OCI-LY3 (cell line): ENCODE data around the gene NPEPPS.

Experiments used
- H2AFZ ChIP-seq: fragments of 200-600, 300-600 bp; shearing (Covaris generic); 2 replicates; pipeline ENCODE4 v1.6.0; 2014; ENCODE audit warnings: antibody characterized with exemption, low read depth, low read length
- H3K27ac ChIP-seq: fragments of 200-600, 300-600 bp; sonication (generic); 2 replicates; pipeline ENCODE4 v1.5.1; 2014; ENCODE audit warnings: mild to moderate bottlenecking, low read length, moderate library complexity, mixed read lengths
- H3K27me3 ChIP-seq: fragments of 200-600, 300-600 bp; sonication (generic); 2 replicates; pipeline ENCODE4 v1.6.1; 2014; ENCODE audit warnings: low read depth, low read length, mixed read lengths
- H3K36me3 ChIP-seq: fragments of 200-600, 300-600 bp; sonication (generic); replicated peaks from 2 replicates; pipeline ENCODE3; 2014; ENCODE audit warnings: low read depth, low read length, mixed read lengths
- H3K4me1 ChIP-seq: fragments of 300-600, 200-600 bp; sonication (generic); 2 replicates; pipeline ENCODE4 v1.6.1; 2014; ENCODE audit warnings: low read length, mixed read lengths
- H3K4me2 ChIP-seq: fragments of 200-600, 300-600 bp; sonication (generic); 2 replicates; pipeline ENCODE4 v1.6.1; 2014; ENCODE audit warnings: low read length, mixed read lengths
- H3K4me3 ChIP-seq: fragments of 300-600, 200-600 bp; sonication (generic); 2 replicates; pipeline ENCODE4 v1.5.1; 2014; ENCODE audit warnings: antibody characterized with exemption, mild to moderate bottlenecking, low read length, moderate library complexity
- H3K79me2 ChIP-seq: fragments of 300-600, 200-600 bp; shearing (Covaris generic); 2 replicates; pipeline ENCODE4 v1.6.1; 2014; ENCODE audit warnings: mild to moderate bottlenecking, low read length, mixed read lengths
- H3K9ac ChIP-seq: fragments of 300-600, 200-600 bp; shearing (Covaris generic); 2 replicates; pipeline ENCODE4 v1.6.0; 2014; ENCODE audit warnings: mild to moderate bottlenecking, low read length, moderate library complexity
- H3K9me3 ChIP-seq: fragments of 200-600, 300-600 bp; shearing (Covaris generic); 2 replicates; pipeline ENCODE4 v1.6.1; 2014; ENCODE audit warnings: low read length, mixed read lengths; ENCODE audit not compliant: insufficient read depth
- H4K20me1 ChIP-seq: fragments of 200-600, 300-600 bp; sonication (generic); 2 replicates; pipeline ENCODE4 v1.6.1; 2016; ENCODE audit warnings: low read length, mixed read lengths; ENCODE audit not compliant: insufficient read depth
- EZH2phosphoT487 ChIP-seq: fragments of 200-600 bp; shearing (Covaris generic); IDR thresholded peaks from 2 replicates; pipeline ENCODE4 v1.6.1; 2018; ENCODE audit warnings: antibody characterized with exemption, mixed run types, low read depth
- TF ChIP-seq, protein P1 (sequence below): fragments of 200-600, 300-600 bp; sonication (generic); IDR thresholded peaks from 2 replicates; pipeline ENCODE4 v1.5.1; 2014; ENCODE audit warnings: antibody characterized with exemption, low read length, low read depth

Gene NPEPPS

DNA sequence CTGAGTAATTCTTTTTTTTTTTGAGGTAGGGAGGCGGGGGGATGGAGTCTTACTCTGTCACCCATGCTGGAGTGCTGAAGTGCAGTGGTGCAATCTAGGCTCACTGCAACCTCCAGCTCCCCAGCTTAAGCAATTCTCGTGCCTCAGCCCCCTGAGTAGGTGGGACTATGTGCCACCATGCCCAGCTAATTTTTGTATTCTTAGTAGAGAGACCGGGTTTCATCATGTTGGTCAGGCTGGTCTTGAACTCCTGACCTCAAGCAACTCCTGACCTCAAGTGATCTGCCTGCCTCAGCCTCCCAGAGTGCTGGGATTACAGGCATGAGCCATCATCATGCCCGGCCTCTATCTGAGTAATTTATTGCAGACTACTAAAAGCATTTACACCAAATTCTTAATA lies 138.2 kb downstream of the NPEPPS start:
- Histone ChIP-seq H3K4me1 (peaks cover 5% of the 10 kb centered on the region), H3K9ac (no peak overlapping the region), H4K20me1 (peaks cover 17% of the 10 kb centered on the region; the same call in 1 of the 2 replicates), H3K36me3 (peaks cover 73% of the 10 kb centered on the region), H3K27ac (no peak overlapping the region), H3K4me3 (no peak overlapping the region), H3K27me3 (no peaks in the 10 kb centered on the region), H2AFZ (no peak overlapping the region), H3K79me2 (peaks cover 27% of the 10 kb centered on the region), H3K4me2 (no peak overlapping the region), H3K9me3 (no peaks in the 10 kb centered on the region)
- TF ChIP-seq EZH2phosphoT487, result no peak
- TF ChIP-seq, protein P1, sequence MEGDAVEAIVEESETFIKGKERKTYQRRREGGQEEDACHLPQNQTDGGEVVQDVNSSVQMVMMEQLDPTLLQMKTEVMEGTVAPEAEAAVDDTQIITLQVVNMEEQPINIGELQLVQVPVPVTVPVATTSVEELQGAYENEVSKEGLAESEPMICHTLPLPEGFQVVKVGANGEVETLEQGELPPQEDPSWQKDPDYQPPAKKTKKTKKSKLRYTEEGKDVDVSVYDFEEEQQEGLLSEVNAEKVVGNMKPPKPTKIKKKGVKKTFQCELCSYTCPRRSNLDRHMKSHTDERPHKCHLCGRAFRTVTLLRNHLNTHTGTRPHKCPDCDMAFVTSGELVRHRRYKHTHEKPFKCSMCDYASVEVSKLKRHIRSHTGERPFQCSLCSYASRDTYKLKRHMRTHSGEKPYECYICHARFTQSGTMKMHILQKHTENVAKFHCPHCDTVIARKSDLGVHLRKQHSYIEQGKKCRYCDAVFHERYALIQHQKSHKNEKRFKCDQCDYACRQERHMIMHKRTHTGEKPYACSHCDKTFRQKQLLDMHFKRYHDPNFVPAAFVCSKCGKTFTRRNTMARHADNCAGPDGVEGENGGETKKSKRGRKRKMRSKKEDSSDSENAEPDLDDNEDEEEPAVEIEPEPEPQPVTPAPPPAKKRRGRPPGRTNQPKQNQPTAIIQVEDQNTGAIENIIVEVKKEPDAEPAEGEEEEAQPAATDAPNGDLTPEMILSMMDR, result no peak

DNA sequence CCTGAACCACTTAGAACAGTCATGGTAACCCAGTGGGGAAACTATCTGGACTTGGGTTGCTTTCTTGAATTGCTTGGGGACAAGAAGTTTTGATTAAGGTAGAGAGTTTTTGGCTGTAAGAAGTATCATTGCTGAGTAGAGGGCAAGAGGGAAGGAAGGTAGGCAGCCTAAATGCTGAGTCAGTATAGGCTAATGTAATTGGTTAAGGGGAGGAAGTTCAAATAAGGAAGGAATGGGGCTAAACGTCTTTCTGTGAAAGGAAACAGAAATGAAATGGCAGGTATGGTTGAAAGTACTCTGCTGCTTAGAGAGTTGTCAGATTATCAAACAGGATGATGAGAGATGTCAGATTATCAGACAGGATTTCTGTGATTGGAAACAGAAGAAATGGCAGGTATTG lies 139.2 kb downstream of the NPEPPS start:
- no peaks in the 10 kb centered on the region for H3K4me1 ChIP-seq

More for the DNA sequence above, 139.2 kb downstream of the NPEPPS start:
- H3K79me2 ChIP-seq, result peaks cover 17% of the 10 kb centered on the region
- H3K27me3 ChIP-seq, result no peaks in the 10 kb centered on the region
- H3K9ac ChIP-seq, result no peak overlapping the region
- no peak overlapping the region for H3K27ac ChIP-seq
- no peak overlapping the region for H2AFZ ChIP-seq
- H4K20me1 ChIP-seq, result peaks cover 9% of the 10 kb centered on the region; the same call in 1 of the 2 replicates
- H3K4me3 ChIP-seq, result no peak overlapping the region
- no peaks in the 10 kb centered on the region for H3K9me3 ChIP-seq
- TF ChIP-seq EZH2phosphoT487, result no peak
- TF ChIP-seq, protein P1, result no peak
- no peak overlapping the region for H3K4me2 ChIP-seq
- H3K36me3 ChIP-seq, result peaks cover 73% of the 10 kb centered on the region
